ENCODE measurements around the gene ANO6. TPM values are rescaled to one million over a fixed set of nuclear protein-coding genes. Genes with fewer than 3 reads are reported as not detected.

Gene ANO6
- polyA plus RNA-seq, 1 donor (not counting 4 experiments of a cell fraction or from before 2014, with no cell fraction given): 64.3 TPM

- Histone ChIP-seq H3K4me1 (ENCODE audit: control insufficient read depth, extremely low read depth, insufficient read depth, low read length) (no peaks in the 10 kb centered on the region), H3K79me2 (ENCODE audit: control insufficient read depth, insufficient read depth, low read length) (no peaks in the 10 kb centered on the region), H3K4me2 (ENCODE audit: control insufficient read depth, extremely low read depth, insufficient read depth, low read depth, low read length) (no peak overlapping the region), H2AFZ (ENCODE audit: control insufficient read depth, low read length) (no peak overlapping the region), H3K9me3 (ENCODE audit: control insufficient read depth, low read depth, low read length) (no peaks in the 10 kb centered on the region), H4K20me1 (ENCODE audit: control insufficient read depth, extremely low read depth, insufficient read depth, low read length) (no peaks in the 10 kb centered on the region), H3K9me1 (ENCODE audit: control insufficient read depth, extremely low read depth, insufficient read depth, low read length) (no peaks in the 10 kb centered on the region), H3K27me3 (ENCODE audit: control insufficient read depth, extremely low read depth, insufficient read depth, low read length) (peaks cover 11% of the 10 kb centered on the region), H3K27ac (ENCODE audit: control insufficient read depth, insufficient read depth, low read length) (no peak overlapping the region), H3K36me3 (ENCODE audit: control insufficient read depth in 2 of 2, extremely low read depth in 1 of 2, insufficient read depth in 2 of 2, low read length in 2 of 2) (no peaks in the 10 kb centered on the region), H3K9ac (ENCODE audit: control insufficient read depth, extremely low read depth, insufficient read depth, low read length) (no peak overlapping the region), H3K4me3 (ENCODE audit: control insufficient read depth in 2 of 3, extremely low read depth in 1 of 3, insufficient read depth in 2 of 3, low read depth in 1 of 3, low read length in 3 of 3) (no peak overlapping the region)
- FAIRE-seq (no peak), DNase-seq (ENCODE audit: low read depth, low spot score) (no peak)
- TF ChIP-seq EZH2 (IDR thresholded peaks at IDR 0.05; ENCODE audit: low read length) (no peak), CTCF (optimal IDR thresholded peaks at IDR 0.05 in 1 of 3, IDR thresholded peaks at IDR 0.05 in 1 of 3, conservative IDR thresholded peaks at IDR 0.05 in 1 of 3; ENCODE audit: extremely low read depth in 1 of 3, insufficient read depth in 2 of 3, low read length in 3 of 3) (no peak)
- dilution Hi-C loops (cut with MboI; ENCODE audit: extremely low pct_ligation_motif_present, low sequenced_read_pairs): no loop called here
Observed at GRCh38 chr12:45458854-45459807, 243.2 kb downstream of the ANO6 start.

- Histone ChIP-seq H3K79me2 (ENCODE audit: control insufficient read depth, insufficient read depth, low read length) (no peaks in the 10 kb centered on the region), H3K27me3 (ENCODE audit: control insufficient read depth, extremely low read depth, insufficient read depth, low read length) (peaks cover 17% of the 10 kb centered on the region), H3K4me2 (ENCODE audit: control insufficient read depth, extremely low read depth, insufficient read depth, low read depth, low read length) (no peak overlapping the region), H4K20me1 (ENCODE audit: control insufficient read depth, extremely low read depth, insufficient read depth, low read length) (no peaks in the 10 kb centered on the region), H3K4me3 (ENCODE audit: control insufficient read depth in 2 of 3, extremely low read depth in 1 of 3, insufficient read depth in 2 of 3, low read depth in 1 of 3, low read length in 3 of 3) (no peak overlapping the region), H3K9ac (ENCODE audit: control insufficient read depth, extremely low read depth, insufficient read depth, low read length) (no peak overlapping the region), H2AFZ (ENCODE audit: control insufficient read depth, low read length) (no peak overlapping the region), H3K9me3 (ENCODE audit: control insufficient read depth, low read depth, low read length) (no peaks in the 10 kb centered on the region), H3K4me1 (ENCODE audit: control insufficient read depth, extremely low read depth, insufficient read depth, low read length) (no peaks in the 10 kb centered on the region), H3K9me1 (ENCODE audit: control insufficient read depth, extremely low read depth, insufficient read depth, low read length) (no peaks in the 10 kb centered on the region), H3K36me3 (ENCODE audit: control insufficient read depth in 2 of 2, extremely low read depth in 1 of 2, insufficient read depth in 2 of 2, low read length in 2 of 2) (no peaks in the 10 kb centered on the region), H3K27ac (ENCODE audit: control insufficient read depth, insufficient read depth, low read length) (no peak overlapping the region)
- dilution Hi-C loops (cut with MboI; ENCODE audit: extremely low pct_ligation_motif_present, low sequenced_read_pairs): no loop called here
- DNase-seq (ENCODE audit: low read depth, low spot score) (no peak), FAIRE-seq (no peak)
- TF ChIP-seq EZH2 (IDR thresholded peaks at IDR 0.05; ENCODE audit: low read length) (no peak), CTCF (optimal IDR thresholded peaks at IDR 0.05 in 1 of 3, IDR thresholded peaks at IDR 0.05 in 1 of 3, conservative IDR thresholded peaks at IDR 0.05 in 1 of 3; ENCODE audit: extremely low read depth in 1 of 3, insufficient read depth in 2 of 3, low read length in 3 of 3) (no peak)
Observed at GRCh38 chr12:45462506-45462905, 246.6 kb downstream of the ANO6 start.

Data from keratinocyte (primary cell).